GM12878 (cell line): ENCODE measurements around the gene KIFC3. TPM values are rescaled to one million over a fixed set of nuclear protein-coding genes. Genes with fewer than 3 reads are reported as not detected.

ENCODE experiments used
- ATAC-seq: fragments of 200-7000 bp; cut with Tn5 transposase; 3 replicates; pipeline ENCODE4 v1.9.1; 2020; ENCODE audit warnings: mild to moderate bottlenecking, moderate library complexity
- BruUV-seq: library from RNA; stranded (reverse); fragments of 400-500 nt; replicated peaks from 2 replicates; lab custom pipeline; 2021; lab: Mats Ljungman, UMichigan
- CTCF ChIA-PET: fragments of 300-600 bp; sonication (Branson Sonifier 250); formaldehyde crosslinking; extraction: SDS; loops from one replicate; lab custom pipeline; 2021; ENCODE audit warnings: inconsistent platforms; lab: Yijun Ruan, JAX
- POLR2A ChIA-PET: fragments of 350-600 bp; formaldehyde crosslinking; extraction: SDS; loops from one replicate; lab custom pipeline; 2021; ENCODE audit warnings: inconsistent platforms; lab: Charles Lee
- RAD21 ChIA-PET: fragments of 300-600 bp; sonication (Branson Sonifier 250); formaldehyde crosslinking; loops from one replicate; lab custom pipeline; 2023; ENCODE audit warnings: antibody characterized with exemption; ENCODE audit not compliant: unreplicated experiment; lab: Charles Lee
- SMC1A ChIA-PET: fragments of 300-600 bp; sonication (Branson Sonifier 250); formaldehyde crosslinking; loops from one replicate; lab custom pipeline; 2023; ENCODE audit not compliant: unreplicated experiment, uncharacterized antibody; lab: Charles Lee
- DNase-seq: peaks from one replicate; pipeline ENCODE4 v3.0.0-alpha.2; 2011; ENCODE audit warnings: low read depth, low spot score
- FAIRE-seq: peaks from 3 replicates; lab custom pipeline; 2011; peaks lifted over from hg19 to GRCh38; lab: Jason Lieb, UNC
- H2AFZ ChIP-seq: 2 replicates; pipeline ENCODE4 v1.6.0; 2011; ENCODE audit warnings: low read depth, low read length, control low read depth; ENCODE audit not compliant: control insufficient read depth
- H3K27ac ChIP-seq: 2 replicates; pipeline ENCODE4 v1.5.1; 2011; ENCODE audit warnings: control low read depth; ENCODE audit not compliant: control insufficient read depth, insufficient read depth
- H3K27me3 ChIP-seq, 2 experiments: replicated peaks in 1 of 2; 2 replicates each; pipeline versions ENCODE4 v1.6.0 to v1.6.1; 2011; ENCODE audit warnings: low read length in 1 of 2; ENCODE audit not compliant: control insufficient read depth in 2 of 2, insufficient read depth in 2 of 2
- H3K36me3 ChIP-seq, 2 experiments: 2 replicates each; pipeline ENCODE4 v1.5.1; 2011; ENCODE audit warnings: low read length in 1 of 2; ENCODE audit not compliant: control insufficient read depth in 2 of 2, insufficient read depth in 2 of 2
- H3K4me1 ChIP-seq: 2 replicates; pipeline ENCODE4 v1.6.1; 2011; ENCODE audit warnings: mild to moderate bottlenecking, low read length, moderate library complexity, mixed read lengths; ENCODE audit not compliant: control insufficient read depth, insufficient read depth
- H3K4me2 ChIP-seq: 2 replicates; pipeline ENCODE4 v1.6.0; 2011; ENCODE audit warnings: control low read depth; ENCODE audit not compliant: control insufficient read depth, insufficient read depth
- H3K4me3 ChIP-seq: fragments of 200-600 bp; sonication (generic); 2 replicates; pipeline ENCODE4 v1.5.1; 2016
- H3K79me2 ChIP-seq: 2 replicates; pipeline ENCODE4 v1.6.0; 2011; ENCODE audit warnings: low read length; ENCODE audit not compliant: control insufficient read depth, insufficient read depth
- H3K9ac ChIP-seq: 2 replicates; pipeline ENCODE4 v1.8.0; 2011; ENCODE audit warnings: low read length, control low read depth, mixed read lengths; ENCODE audit not compliant: control insufficient read depth, insufficient read depth
- H3K9me3 ChIP-seq: replicated peaks from 3 replicates; pipeline ENCODE4 v1.5.1; 2011; ENCODE audit warnings: mild to moderate bottlenecking, low read length; ENCODE audit not compliant: control insufficient read depth, insufficient read depth
- H4K20me1 ChIP-seq: 2 replicates; pipeline ENCODE4 v1.6.0; 2011; ENCODE audit not compliant: control insufficient read depth, insufficient read depth
- ATF2 ChIP-seq: IDR thresholded peaks from 2 replicates; pipeline ENCODE4 v1.6.1; 2012; ENCODE audit warnings: low read length, inconsistent platforms
- BACH1 ChIP-seq: fragments of 450-650 bp; IDR thresholded peaks from 2 replicates; pipeline ENCODE4 v1.6.1; 2017; ENCODE audit warnings: mild to moderate bottlenecking, borderline replicate concordance
- CBX3 ChIP-seq: fragments of 200-600 bp; sonication (generic); IDR thresholded peaks from 2 replicates; pipeline ENCODE4 v1.6.1; 2016; ENCODE audit warnings: low read depth, borderline replicate concordance
- JUNB ChIP-seq: IDR thresholded peaks from 2 replicates; pipeline ENCODE4 v1.6.1; 2016; ENCODE audit warnings: antibody characterized with exemption, mild to moderate bottlenecking
- MLLT1 ChIP-seq: fragments of 450-650 bp; IDR thresholded peaks from 2 replicates; pipeline ENCODE4 v1.6.1; 2016; ENCODE audit warnings: mild to moderate bottlenecking
- MYB ChIP-seq: fragments of 150-350 bp; IDR thresholded peaks from 2 replicates; pipeline ENCODE4 v1.6.1; 2014; ENCODE audit warnings: mild to moderate bottlenecking, low read depth, low read length, borderline replicate concordance
- NKRF ChIP-seq: fragments of 450-650 bp; conservative IDR thresholded peaks from 2 replicates; pipeline ENCODE4 v1.6.1; 2017; ENCODE audit warnings: mild to moderate bottlenecking, moderate library complexity
- NRF1 ChIP-seq: conservative IDR thresholded peaks from 2 replicates; pipeline ENCODE4 v1.6.1; 2011; ENCODE audit warnings: mild to moderate bottlenecking, low read depth, low read length, improper control_type of control experiment
- POLR2AphosphoS2 ChIP-seq: IDR thresholded peaks from 2 replicates; pipeline ENCODE4 v1.6.1; 2011; ENCODE audit warnings: low read depth, mild to moderate bottlenecking, low read length, improper control_type of control experiment, moderate library complexity
- RUNX3 ChIP-seq: IDR thresholded peaks from 2 replicates; pipeline ENCODE4 v1.6.1; 2012; ENCODE audit warnings: low read length, inconsistent platforms
- TCF12 ChIP-seq: IDR thresholded peaks from 2 replicates; pipeline ENCODE4 v1.6.1; 2011; ENCODE audit warnings: low read depth, mild to moderate bottlenecking, low read length
- WGBS: methylation state at CpG from one replicate; pipeline ENCODE4 v1.1.6; 2016; ENCODE audit warnings: low lambda C conversion rate; ENCODE audit not compliant: insufficient replicate concordance, insufficient coverage; ENCODE audit errors: missing lambda C conversion rate; 5-methylcytosine and 5-hydroxymethylcytosine counted together
- in situ Hi-C: fragments of 300-500 bp; cut with MboI; formaldehyde crosslinking; loops from 9 replicates; pipeline ENCODE4 v1.14.3; 2018; ENCODE audit warnings: mixed read lengths
- intact Hi-C: fragments of 100-400 bp; cut with micrococcal nuclease; formaldehyde crosslinking; loops from one replicate; pipeline ENCODE4 v1.14.2; 2022; ENCODE audit not compliant: unreplicated experiment
- polyA plus RNA-seq, 11 experiments: library from polyadenylated mRNA; depleted of rRNA in 4 of 11; unstranded in 6 of 11; stranded (reverse) in 5 of 11; fragments of >200 nt; fragmentation: Nextera tagmentation in 4 of 11; fragmentation: Illumina TruSeq in 1 of 11; extraction: Ambion mirVana in 4 of 11; extraction: Trizol in 1 of 11; gene quantifications; 1 replicate in 1 of 11; 2 replicates in 10 of 11; pipeline versions ENCODE4 v1.2.1 to v1.2.3, GENCODE V29; 2011 to 2016; ENCODE audit warnings: inconsistent platforms in 2 of 11, missing spikeins in 2 of 11, low read depth in 1 of 11
- total RNA-seq, 4 experiments: library from RNA; depleted of rRNA in 3 of 4; stranded (reverse); fragments of >200 nt in 3 of 4; fragmentation: Illumina TruSeq in 1 of 4; extraction: Trizol in 1 of 4; gene quantifications; 2 replicates each; pipeline versions ENCODE4 v1.2.1 to v1.2.3, GENCODE V29; 2013 to 2021

Gene KIFC3
- total and polyA plus RNA-seq, 10 of the 15 experiments (the other 5 are each of a cell fraction or from before 2014, with no cell fraction given), result 0.22 to 1.3 (median 0.26) TPM; not detected in 3

GRCh38 chr16:57798953-57799599, 3.2 kb downstream of the KIFC3 start:
- H3K4me2 ChIP-seq, result no peak overlapping the region

GRCh38 chr16:57798267-57798810, 4.0 kb downstream of the KIFC3 start:
- RAD21 ChIA-PET, result no interaction called here
- H2AFZ ChIP-seq, result no peak overlapping the region
- H3K4me3 ChIP-seq, result no peak overlapping the region
- H3K4me2 ChIP-seq, result no peak overlapping the region
- peaks cover 9 to 11% of the 10 kb centered on the region in 2 experiments; a peak in 3 of 4 replicates for H3K27me3 ChIP-seq
- H3K9ac ChIP-seq, result no peak overlapping the region
- H3K27ac ChIP-seq, result no peak overlapping the region
- BruUV-seq, result no TSS peak
- no peaks in the 10 kb centered on the region for H4K20me1 ChIP-seq
- H3K79me2 ChIP-seq, result no peaks in the 10 kb centered on the region
- 74% methylated on average over 16 of the region's 16 CpGs for WGBS
- H3K9me3 ChIP-seq, result no peaks in the 10 kb centered on the region
- DNase-seq, result no peak
- in situ Hi-C loops (no loop called here), intact Hi-C loops (no loop called here)
- FAIRE-seq, result no peak
- H3K36me3 ChIP-seq, result no peaks in the 10 kb centered on the region
- CTCF ChIA-PET, result interaction anchor here (0.5 kb wide), 1 partner anchor 10 kb away, joined by 3 read pairs; no protein-coding TSS in a partner anchor
- SMC1A ChIA-PET, result no interaction called here
- ATAC-seq, result no peak
- POLR2A ChIA-PET, result no interaction called here
- no peaks in the 10 kb centered on the region for H3K4me1 ChIP-seq
- TF ChIP-seq TCF12, result no peak
- TF ChIP-seq MYB, result no peak
- TF ChIP-seq NKRF, result no peak
- no peak for TF ChIP-seq NRF1
- TF ChIP-seq JUNB, result no peak
- TF ChIP-seq POLR2AphosphoS2, result no peak
- no peak for TF ChIP-seq ATF2
- TF ChIP-seq CBX3, result no peak
- no peak for TF ChIP-seq BACH1
- no peak for TF ChIP-seq RUNX3
- no peak for TF ChIP-seq MLLT1

More at GRCh38 chr16:57798953-57799599, 3.2 kb downstream of the KIFC3 start:
- WGBS, result 17% methylated on average over 6 of the region's 6 CpGs
- Histone ChIP-seq H3K4me1 (no peaks in the 10 kb centered on the region), H2AFZ (no peak overlapping the region), H3K27me3 (peaks cover 9 to 11% of the 10 kb centered on the region in 2 experiments; a peak in 3 of 4 replicates), H3K36me3 (no peaks in the 10 kb centered on the region), H3K79me2 (no peaks in the 10 kb centered on the region), H3K27ac (no peak overlapping the region), H3K9ac (no peak overlapping the region), H3K4me3 (no peak overlapping the region), H3K9me3 (no peaks in the 10 kb centered on the region), H4K20me1 (no peaks in the 10 kb centered on the region)
- ChIA-PET RAD21 (no interaction called here), POLR2A (no interaction called here), CTCF (interaction anchor here (0.7 to 1.0 kb wide), 3 partner anchors 42 to 205 kb away, joined by 3 to 4 read pairs (median 3); no protein-coding TSS in a partner anchor), SMC1A (interaction anchor here (0.8 kb wide), 1 partner anchor 10 kb away, joined by 5 read pairs; no protein-coding TSS in a partner anchor)
- no peak for DNase-seq
- BruUV-seq, result no TSS peak
- ATAC-seq, result no peak
- intact Hi-C loops, result no loop called here
- in situ Hi-C loops, result no loop called here
- TF ChIP-seq RUNX3, result no peak
- no peak for FAIRE-seq
